Upper lobe of right lung (tissue), 1 donor: ENCODE results near the gene ERAL1. TPM values are rescaled to one million over a fixed set of nuclear protein-coding genes. Genes with fewer than 3 reads are reported as not detected.

Source experiments
- ATAC-seq: fragments of 200-7000 bp; cut with Tn5 transposase; one replicate; pipeline ENCODE4 v1.9.1; 2020; ENCODE audit warnings: mild to moderate bottlenecking, moderate library complexity
- DNase-seq: peaks from one replicate; pipeline ENCODE4 v3.0.0-alpha.2; 2020
- H3K27ac ChIP-seq: fragments of 200-600 bp; one replicate; pipeline ENCODE4 v1.8.0; 2022
- H3K27me3 ChIP-seq: fragments of 200-600 bp; one replicate; pipeline ENCODE4 v1.8.0; 2022; ENCODE audit warnings: mild to moderate bottlenecking
- H3K36me3 ChIP-seq: fragments of 200-600 bp; one replicate; pipeline ENCODE4 v1.8.0; 2022
- H3K4me1 ChIP-seq: fragments of 200-600 bp; one replicate; pipeline ENCODE4 v1.8.0; 2022
- H3K4me3 ChIP-seq: fragments of 200-600 bp; one replicate; pipeline ENCODE4 v1.8.0; 2022; ENCODE audit warnings: mild to moderate bottlenecking
- H3K9me3 ChIP-seq: fragments of 200-600 bp; one replicate; pipeline ENCODE4 v1.8.0; 2022
- CTCF ChIP-seq: fragments of 200-600 bp; IDR thresholded peaks from one replicate; pipeline ENCODE4 v1.8.0; 2022; ENCODE audit warnings: antibody characterized with exemption
- intact Hi-C: fragments of 100-400 bp; cut with DNase I; formaldehyde crosslinking; loops from one replicate; pipeline ENCODE4 v1.11.0; 2022
- total RNA-seq: library from RNA; stranded (reverse); fragmentation: NEBNext Ultra II Directional; extraction: Animal tissue kit (Norgen Biotek cat#: 25700); gene quantifications from one replicate; pipeline ENCODE4 v1.2.1, GENCODE V29; 2021
- donor health status: DM: no; HTN: yes; CAD: no; lungs with severe emphysema.

Gene ERAL1
- total RNA-seq, 1 donor from 2014 or later = 24.4 TPM

GRCh38 chr17:28812748-28813377 lies 42.0 kb upstream of the ERAL1 start:
- Histone ChIP-seq H3K9me3 (no peaks in the 10 kb centered on the region), H3K27me3 (no peaks in the 10 kb centered on the region), H3K27ac (peak overlapping the region; percentile 89), H3K36me3 (no peaks in the 10 kb centered on the region), H3K4me1 (peaks cover 19% of the 10 kb centered on the region), H3K4me3 (peak overlapping the region; percentile 91)
- no peak for TF ChIP-seq CTCF
- ATAC-seq = no peak
- DNase-seq = no peak
- intact Hi-C loops = no loop called here

- no peak for DNase-seq
- Histone ChIP-seq H3K36me3 (no peaks in the 10 kb centered on the region), H3K27me3 (no peaks in the 10 kb centered on the region), H3K9me3 (no peaks in the 10 kb centered on the region), H3K4me1 (peaks cover 3% of the 10 kb centered on the region), H3K4me3 (no peak overlapping the region), H3K27ac (no peak overlapping the region)
- ATAC-seq = no peak
- intact Hi-C loops = no loop called here
- no peak for TF ChIP-seq CTCF
Measured at GRCh38 chr17:28816540-28816939, 38.3 kb upstream of the ERAL1 start.

- intact Hi-C loops = no loop called here
- H3K4me1 ChIP-seq = no peaks in the 10 kb centered on the region
Measured at GRCh38 chr17:28818819-28819221, 36.0 kb upstream of the ERAL1 start.

DNA sequence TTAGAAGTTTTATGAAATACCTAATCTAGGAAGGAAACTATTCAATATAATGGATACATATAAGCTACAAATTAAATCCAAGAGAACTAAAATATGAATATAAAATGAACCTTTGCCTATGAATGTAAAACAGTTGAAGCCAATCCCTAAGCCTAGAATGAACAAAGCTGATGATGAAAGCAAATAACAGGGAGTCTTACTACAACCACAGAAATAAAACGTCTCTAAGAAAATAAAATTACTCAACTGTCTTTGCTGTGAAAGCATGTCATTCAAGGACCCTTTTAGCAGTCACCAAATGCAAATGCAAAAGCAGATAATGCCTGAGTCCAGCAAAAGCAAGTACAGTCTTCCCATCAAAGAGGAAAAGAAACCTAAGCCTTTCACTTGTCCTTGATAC lies 35.2 kb upstream of the ERAL1 start:
- intact Hi-C loops = no loop called here
- ATAC-seq (no peak), DNase-seq (no peak)
- Histone ChIP-seq H3K9me3 (no peaks in the 10 kb centered on the region), H3K4me1 (no peaks in the 10 kb centered on the region), H3K27ac (no peak overlapping the region), H3K27me3 (no peaks in the 10 kb centered on the region), H3K4me3 (no peak overlapping the region), H3K36me3 (no peaks in the 10 kb centered on the region)
- no peak for TF ChIP-seq CTCF

More at GRCh38 chr17:28818819-28819221, 36.0 kb upstream of the ERAL1 start:
- DNase-seq (no peak), ATAC-seq (no peak)
- TF ChIP-seq CTCF = no peak
- no peaks in the 10 kb centered on the region for H3K27me3 ChIP-seq
- no peak overlapping the region for H3K4me3 ChIP-seq
- H3K36me3 ChIP-seq = no peaks in the 10 kb centered on the region
- no peak overlapping the region for H3K27ac ChIP-seq
- no peaks in the 10 kb centered on the region for H3K9me3 ChIP-seq

- no peak overlapping the region for H3K27ac ChIP-seq
- no peaks in the 10 kb centered on the region for H3K36me3 ChIP-seq
- intact Hi-C loops = no loop called here
- H3K4me1 ChIP-seq = no peaks in the 10 kb centered on the region
- no peaks in the 10 kb centered on the region for H3K9me3 ChIP-seq
- no peaks in the 10 kb centered on the region for H3K27me3 ChIP-seq
- DNase-seq = no peak
- ATAC-seq = no peak
- no peak for TF ChIP-seq CTCF
- H3K4me3 ChIP-seq = no peak overlapping the region
Measured at GRCh38 chr17:28827672-28828071, 27.1 kb upstream of the ERAL1 start.
